ENCODE results near the gene CIDEB.

DNA sequence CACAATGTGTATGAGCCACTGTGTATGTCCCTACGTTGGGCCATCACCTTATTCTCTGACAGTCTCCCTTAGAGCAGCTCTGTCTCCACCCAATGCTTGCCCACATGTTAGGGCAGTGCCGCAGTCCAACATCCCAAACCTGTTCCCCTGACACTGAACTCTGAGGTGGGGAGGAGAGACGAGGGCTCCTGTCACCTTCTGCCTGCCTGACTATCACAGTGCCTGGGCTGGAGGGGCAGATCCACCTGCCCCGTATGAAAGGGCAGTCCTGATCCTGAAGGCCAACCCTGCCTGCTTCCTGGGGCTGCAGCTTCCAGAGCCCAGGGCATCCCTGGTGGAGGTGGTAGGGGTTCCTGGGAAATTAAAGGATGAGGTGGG, 47.0 kb downstream of the CIDEB start:
- TF ChIP-seq CTCF (IDR thresholded peaks at IDR 0.05) (no peak), POLR2A (IDR thresholded peaks at IDR 0.05) (no peak), EP300 (IDR thresholded peaks at IDR 0.05) (no peak)

Data from tibial nerve (tissue), 4 donors.